Epithelial cell of proximal tubule (primary cell): Measurements from ENCODE around the gene E2F2. TPM values are rescaled to one million over a fixed set of nuclear protein-coding genes. Genes with fewer than 3 reads are reported as not detected.

ENCODE experiments used
- DNase-seq: peaks from one replicate; pipeline ENCODE4 v3.0.0-alpha.2; 2011; ENCODE audit warnings: low read depth
- H3K4me3 ChIP-seq: 2 replicates; pipeline ENCODE4 v1.5.1; 2011; ENCODE audit warnings: low read depth, mild to moderate bottlenecking, low read length
- CTCF ChIP-seq: conservative IDR thresholded peaks from 2 replicates; pipeline ENCODE4 v1.5.1; 2012; ENCODE audit warnings: low read depth, mild to moderate bottlenecking, low read length
- total RNA-seq: library from RNA; depleted of rRNA; stranded (reverse); fragments of >200 nt; gene quantifications from 2 replicates; pipeline ENCODE4 v1.2.3, GENCODE V29; 2015

E2F2 gene
- total RNA-seq, 1 donor from 2014 or later = 4.0 TPM

DNA sequence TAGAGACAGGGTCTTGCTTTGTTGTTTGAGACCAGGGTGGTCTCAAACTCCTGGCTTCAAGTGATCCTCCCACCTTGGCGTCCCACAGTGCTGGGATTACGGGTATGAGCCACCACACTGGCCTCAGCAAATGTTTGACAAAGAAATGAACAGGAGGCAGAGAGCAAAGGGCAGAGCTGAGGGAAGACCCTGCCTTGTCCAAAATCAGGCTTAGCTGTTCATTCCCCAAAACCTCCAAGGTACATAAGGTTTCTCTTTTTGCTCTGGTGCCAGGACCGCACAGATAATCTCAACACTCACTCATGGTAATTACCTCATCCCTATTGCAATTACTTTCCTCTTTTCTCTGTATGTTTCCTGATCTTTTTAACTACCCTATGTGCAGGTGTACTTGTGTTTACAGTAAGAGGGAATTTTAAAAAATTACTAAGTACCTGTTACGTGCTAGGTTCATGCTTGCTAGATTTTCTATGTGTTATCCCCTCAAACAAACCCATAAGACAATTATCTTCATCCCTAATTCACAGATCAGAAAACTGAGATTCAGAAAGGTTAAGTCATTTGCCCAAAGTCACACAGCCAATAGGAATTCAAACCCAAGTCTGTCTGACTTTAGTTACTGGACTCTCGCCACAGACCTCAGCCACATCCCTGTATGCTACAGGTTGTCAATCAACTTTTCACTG is 58.5 kb downstream of the E2F2 start:
- H3K4me3 ChIP-seq = no peak overlapping the region
- TF ChIP-seq CTCF = no peak
- DNase-seq = no peak

DNA sequence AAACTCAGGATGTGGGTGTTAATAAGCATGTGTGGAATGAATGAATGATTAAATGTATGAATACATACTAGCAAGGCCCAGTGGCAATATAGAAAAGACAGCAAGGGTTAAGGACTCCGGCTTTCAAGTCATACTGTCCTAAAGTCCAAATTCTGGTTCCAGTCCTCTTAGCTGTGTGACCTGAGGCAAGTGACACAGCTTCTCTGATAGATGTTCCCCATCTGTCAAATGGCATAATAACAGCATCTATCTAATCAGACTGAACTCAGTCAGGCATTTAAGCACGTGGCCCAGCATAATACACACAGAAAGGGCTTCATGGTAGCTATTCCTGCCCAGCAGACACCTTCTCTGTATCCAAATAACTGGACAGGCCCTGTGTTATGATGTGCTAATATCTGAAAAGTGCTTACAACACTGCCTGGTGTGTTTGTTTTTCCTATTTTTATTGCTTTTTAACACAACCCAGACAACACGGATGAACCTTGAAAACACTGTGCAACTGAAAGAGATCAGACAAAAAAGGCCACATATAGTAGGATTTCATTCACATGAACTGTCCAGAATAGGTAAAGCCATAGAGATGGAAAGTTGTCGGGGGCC is 59.5 kb downstream of the E2F2 start:
- no peak for DNase-seq
- no peak for TF ChIP-seq CTCF
- no peak overlapping the region for H3K4me3 ChIP-seq

DNA sequence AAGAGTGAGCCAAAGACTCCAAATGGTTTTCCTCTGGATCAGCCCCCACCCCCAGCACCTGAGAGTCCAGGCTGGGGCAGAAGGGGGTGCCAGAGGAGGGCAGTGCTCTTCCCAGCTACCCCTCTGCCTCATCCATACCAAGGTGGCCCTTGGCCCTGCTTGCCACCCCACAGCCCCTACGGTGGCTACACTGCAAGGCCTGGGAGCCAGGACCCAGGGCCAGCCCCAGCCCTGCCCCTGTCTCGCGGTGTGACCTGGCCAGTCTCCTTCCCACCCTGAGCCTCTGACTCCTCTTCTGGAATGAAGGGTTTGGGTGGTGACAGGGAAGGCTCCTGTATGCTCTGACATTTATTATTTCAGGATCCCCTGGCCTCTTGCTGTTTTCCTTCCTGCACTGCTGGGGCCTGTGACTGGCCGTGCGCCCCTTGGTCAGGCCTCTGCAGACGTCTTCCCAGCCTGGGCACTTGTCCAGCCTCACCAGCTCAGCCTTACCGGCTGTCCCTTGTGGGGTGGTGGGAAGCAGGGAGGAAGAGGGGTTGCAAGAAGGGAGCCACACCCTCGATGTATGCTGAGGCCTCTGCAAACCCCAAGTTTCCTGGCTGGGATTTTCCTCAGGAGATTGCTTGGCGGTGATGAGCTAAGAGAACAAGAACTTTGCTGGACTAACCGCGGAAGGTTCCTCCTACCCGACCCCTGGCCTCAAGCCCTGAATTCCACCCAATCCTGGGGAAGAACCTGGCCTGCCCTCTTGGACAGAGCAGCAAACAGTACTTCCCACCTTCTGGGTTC is 60.6 kb downstream of the E2F2 start:
- TF ChIP-seq CTCF = no peak
- no peak for DNase-seq
- no peak overlapping the region for H3K4me3 ChIP-seq

DNA sequence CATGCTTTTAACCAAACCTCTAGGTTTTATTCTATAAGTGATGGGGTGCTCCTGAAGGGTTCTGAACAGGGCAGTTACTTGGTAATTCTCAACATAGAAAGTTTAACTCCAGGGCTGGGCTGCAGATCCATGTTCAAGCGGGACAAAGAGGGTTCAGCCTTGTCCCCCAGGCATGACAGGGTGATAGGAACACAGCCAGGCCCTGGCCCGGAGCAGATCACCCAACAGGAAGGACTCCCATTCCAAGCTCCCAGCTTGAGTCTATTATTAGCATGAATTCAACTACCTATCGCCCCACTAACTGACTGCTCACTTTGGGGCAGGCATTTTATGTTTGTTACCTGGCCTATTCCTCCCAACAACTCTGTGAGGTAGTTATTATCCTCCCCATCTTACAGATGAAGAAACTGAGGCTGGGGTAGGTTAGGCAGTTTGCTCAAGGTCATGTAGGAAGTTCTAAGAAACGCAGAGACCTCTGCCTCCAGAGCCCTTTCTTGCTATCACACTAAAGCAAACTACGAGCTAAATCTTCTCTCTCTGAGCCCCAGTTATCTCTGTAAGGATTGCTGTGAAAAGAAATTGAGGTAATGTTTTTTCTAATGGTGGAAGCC is 61.6 kb downstream of the E2F2 start:
- no peak for DNase-seq
- no peak overlapping the region for H3K4me3 ChIP-seq
- TF ChIP-seq CTCF = no peak

DNA sequence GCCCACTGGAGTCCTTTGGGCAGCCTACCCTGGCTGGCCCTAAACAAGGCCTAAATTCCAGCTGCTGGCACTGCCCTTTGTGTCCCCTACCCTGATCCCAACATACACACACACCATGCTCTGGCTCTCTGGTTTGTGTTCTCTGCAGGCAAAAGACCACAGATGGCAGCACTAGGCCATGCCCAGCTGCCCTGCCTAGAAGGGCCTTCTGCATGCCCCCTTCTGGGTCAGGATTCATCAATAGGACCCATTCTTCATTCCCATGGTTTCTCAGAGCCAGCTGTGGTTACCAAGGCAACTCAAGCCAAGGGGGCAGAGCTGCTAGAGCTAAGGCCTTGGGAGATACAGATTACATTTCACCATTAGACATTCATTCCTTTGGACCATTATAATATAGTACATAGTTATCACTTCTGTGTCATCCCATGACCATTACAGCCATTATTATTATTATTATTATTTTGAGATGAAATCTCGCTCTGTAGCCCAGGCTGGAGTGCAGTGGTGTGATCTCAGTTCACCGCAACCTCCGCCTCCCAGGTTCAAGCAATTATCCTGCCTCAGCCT is 64.5 kb downstream of the E2F2 start:
- H3K4me3 ChIP-seq = no peak overlapping the region
- no peak for DNase-seq
- no peak for TF ChIP-seq CTCF

- no peak for DNase-seq
- no peak for TF ChIP-seq CTCF
- no peak overlapping the region for H3K4me3 ChIP-seq
Observed at GRCh38 chr1:23463286-23463685, 67.7 kb downstream of the E2F2 start.
